Activated CD8-positive, alpha-beta T cell treated with anti-CD3 and anti-CD28 coated beads for 36 hours (primary cell): Measurements from ENCODE around the gene FRY. TPM values are rescaled to one million over a fixed set of nuclear protein-coding genes. Genes with fewer than 3 reads are reported as not detected.

ENCODE experiments used
- ATAC-seq: fragments of 200-7000 bp; cut with Tn5 transposase; one replicate; pipeline ENCODE4 v1.10.0; 2021; ENCODE audit warnings: mild to moderate bottlenecking, moderate library complexity
- CTCF ChIA-PET: fragments of 350-600 bp; sonication (Branson Sonifier 250); formaldehyde crosslinking; loops from one replicate; lab custom pipeline; 2021; ENCODE audit warnings: antibody characterized with exemption; lab: Charles Lee
- POLR2A ChIA-PET: fragments of 350-600 bp; sonication (Branson Sonifier 250); formaldehyde crosslinking; loops from one replicate; lab custom pipeline; 2021; ENCODE audit warnings: antibody characterized with exemption; lab: Charles Lee
- DNase-seq: peaks from one replicate; pipeline ENCODE4 v3.0.0-alpha.2; 2020
- H3K27ac Mint-ChIP-seq: one replicate; pipeline ENCODE4 v1.8.0; 2021; ENCODE audit warnings: mild to moderate bottlenecking, mixed read lengths
- H3K27me3 Mint-ChIP-seq: one replicate; pipeline ENCODE4 v1.8.0; 2021; ENCODE audit warnings: mixed read lengths
- H3K36me3 Mint-ChIP-seq: one replicate; pipeline ENCODE4 v1.8.0; 2021; ENCODE audit warnings: low read depth, mixed read lengths
- H3K4me1 Mint-ChIP-seq: one replicate; pipeline ENCODE4 v1.8.0; 2021; ENCODE audit warnings: low read depth, mixed read lengths
- H3K4me3 Mint-ChIP-seq: one replicate; pipeline ENCODE4 v1.8.0; 2021; ENCODE audit warnings: mild to moderate bottlenecking, moderate library complexity, mixed read lengths
- H3K9me3 Mint-ChIP-seq: one replicate; pipeline ENCODE4 v1.8.0; 2021; ENCODE audit warnings: mixed read lengths
- intact Hi-C: fragments of 100-400 bp; cut with micrococcal nuclease; formaldehyde crosslinking; loops from one replicate; pipeline ENCODE4 v1.10.0; 2022
- total RNA-seq, 2 experiments: library from RNA; stranded (reverse); gene quantifications; one replicate each; pipeline ENCODE4 v1.2.3, GENCODE V29; 2021
- TF ChIP-seq, protein P1 (sequence below): fragments of 200-600 bp; IDR thresholded peaks from one replicate; pipeline ENCODE4 v1.8.0; 2022; ENCODE audit warnings: antibody characterized with exemption, mild to moderate bottlenecking

FRY gene
- total RNA-seq, 2 experiments from 2014 or later = 0.58 to 0.68 TPM

DNA sequence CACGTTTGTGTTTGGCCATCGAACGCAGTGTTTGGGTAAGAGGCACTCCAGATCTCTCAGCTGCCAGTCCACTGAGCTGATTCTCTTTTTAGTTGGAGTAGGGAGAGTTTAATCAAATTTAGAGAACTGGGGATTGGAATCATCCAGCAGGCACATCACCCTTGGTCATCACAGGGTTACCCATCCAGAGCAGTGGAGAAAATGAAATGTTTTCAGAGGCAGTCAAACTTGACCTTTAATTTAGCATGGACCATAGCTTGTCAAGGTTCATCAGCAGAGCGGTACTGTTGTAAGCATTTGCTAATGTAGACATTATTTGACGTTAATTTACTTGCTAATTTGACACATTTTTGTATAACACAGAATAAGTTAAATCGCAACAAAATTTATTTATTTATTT, 18.4 kb upstream of the FRY start:
- Mint-ChIP-seq H3K4me3 (no peak overlapping the region), H3K4me1 (no peaks in the 10 kb centered on the region)
- CTCF ChIA-PET = interaction anchor here (1.1 kb wide), 1 partner anchor 103 kb away, joined by 3 read pairs; no protein-coding TSS in a partner anchor

DNA sequence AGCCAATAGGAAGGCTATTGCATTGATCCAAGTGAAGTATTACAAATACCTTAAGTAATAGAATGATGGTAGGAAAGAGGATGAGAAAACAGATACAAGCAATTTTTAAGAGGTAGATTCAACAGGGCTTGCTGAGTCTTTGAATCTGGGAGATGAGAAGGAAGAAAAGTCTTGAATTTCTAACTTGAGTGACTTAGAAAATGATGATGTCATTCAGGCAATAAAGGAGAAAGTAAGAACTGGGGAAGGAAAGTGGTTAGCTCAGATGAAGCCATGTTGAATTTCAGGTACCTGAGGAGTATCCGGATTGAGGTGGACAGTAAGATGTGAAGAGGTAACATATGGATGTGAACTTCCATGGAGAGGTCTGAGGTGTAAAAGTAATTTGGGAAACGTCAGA, 15.5 kb upstream of the FRY start:
- ATAC-seq = no peak
- TF ChIP-seq, protein P1, sequence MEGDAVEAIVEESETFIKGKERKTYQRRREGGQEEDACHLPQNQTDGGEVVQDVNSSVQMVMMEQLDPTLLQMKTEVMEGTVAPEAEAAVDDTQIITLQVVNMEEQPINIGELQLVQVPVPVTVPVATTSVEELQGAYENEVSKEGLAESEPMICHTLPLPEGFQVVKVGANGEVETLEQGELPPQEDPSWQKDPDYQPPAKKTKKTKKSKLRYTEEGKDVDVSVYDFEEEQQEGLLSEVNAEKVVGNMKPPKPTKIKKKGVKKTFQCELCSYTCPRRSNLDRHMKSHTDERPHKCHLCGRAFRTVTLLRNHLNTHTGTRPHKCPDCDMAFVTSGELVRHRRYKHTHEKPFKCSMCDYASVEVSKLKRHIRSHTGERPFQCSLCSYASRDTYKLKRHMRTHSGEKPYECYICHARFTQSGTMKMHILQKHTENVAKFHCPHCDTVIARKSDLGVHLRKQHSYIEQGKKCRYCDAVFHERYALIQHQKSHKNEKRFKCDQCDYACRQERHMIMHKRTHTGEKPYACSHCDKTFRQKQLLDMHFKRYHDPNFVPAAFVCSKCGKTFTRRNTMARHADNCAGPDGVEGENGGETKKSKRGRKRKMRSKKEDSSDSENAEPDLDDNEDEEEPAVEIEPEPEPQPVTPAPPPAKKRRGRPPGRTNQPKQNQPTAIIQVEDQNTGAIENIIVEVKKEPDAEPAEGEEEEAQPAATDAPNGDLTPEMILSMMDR = no peak
- DNase-seq = no peak
- ChIA-PET CTCF (interaction anchor here (1.0 to 1.6 kb wide), 3 partner anchors 15 to 106 kb away, joined by 3 to 5 read pairs (median 4); no protein-coding TSS in a partner anchor), POLR2A (no interaction called here)
- Mint-ChIP-seq H3K9me3 (no peaks in the 10 kb centered on the region), H3K27me3 (peaks cover 1% of the 10 kb centered on the region), H3K4me3 (no peak overlapping the region), H3K36me3 (no peaks in the 10 kb centered on the region), H3K27ac (no peak overlapping the region), H3K4me1 (no peaks in the 10 kb centered on the region)
- intact Hi-C loops = no loop called here

More for the DNA sequence above, 18.4 kb upstream of the FRY start:
- Mint-ChIP-seq H3K9me3 (no peaks in the 10 kb centered on the region), H3K27ac (no peak overlapping the region), H3K27me3 (peaks cover 1% of the 10 kb centered on the region), H3K36me3 (no peaks in the 10 kb centered on the region)
- intact Hi-C loops = no loop called here
- no peak for DNase-seq
- TF ChIP-seq, protein P1 = no peak
- ATAC-seq = no peak
- POLR2A ChIA-PET = interaction anchor here (0.5 to 0.6 kb wide), 2 partner anchors 29 to 38 kb away, joined by 3 read pairs; no protein-coding TSS in a partner anchor

DNA sequence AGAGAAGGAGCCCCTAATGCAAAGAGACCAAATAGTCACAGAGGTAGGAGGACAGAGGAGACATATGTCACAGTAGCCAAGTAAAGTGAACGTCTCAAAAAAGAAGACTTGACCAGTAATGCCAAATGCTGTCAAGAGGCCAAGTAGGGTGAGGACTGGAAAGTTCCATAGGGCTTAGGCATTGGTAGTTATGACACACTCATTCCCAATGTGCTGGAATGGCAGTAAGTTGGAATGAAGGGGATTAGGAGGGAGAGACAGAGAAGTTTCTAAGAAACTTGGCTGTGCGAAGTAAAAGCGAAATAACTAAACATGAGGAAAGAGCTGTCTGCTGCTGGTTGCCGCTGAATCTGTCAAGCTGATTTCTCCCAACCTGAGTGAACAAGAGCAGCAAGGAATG, 14.9 kb upstream of the FRY start:
- no peaks in the 10 kb centered on the region for H3K9me3 Mint-ChIP-seq
- no peaks in the 10 kb centered on the region for H3K4me1 Mint-ChIP-seq
- no peak for DNase-seq
- H3K36me3 Mint-ChIP-seq = no peaks in the 10 kb centered on the region
- CTCF ChIA-PET = interaction anchor here (1.0 to 1.6 kb wide), 4 partner anchors 15 to 148 kb away, joined by 3 to 5 read pairs (median 4); no protein-coding TSS in a partner anchor
- TF ChIP-seq, protein P1 = no peak
- intact Hi-C loops = no loop called here
- H3K27ac Mint-ChIP-seq = no peak overlapping the region
- POLR2A ChIA-PET = no interaction called here
- no peak overlapping the region for H3K4me3 Mint-ChIP-seq
- H3K27me3 Mint-ChIP-seq = peaks cover 1% of the 10 kb centered on the region
- ATAC-seq = no peak

DNA sequence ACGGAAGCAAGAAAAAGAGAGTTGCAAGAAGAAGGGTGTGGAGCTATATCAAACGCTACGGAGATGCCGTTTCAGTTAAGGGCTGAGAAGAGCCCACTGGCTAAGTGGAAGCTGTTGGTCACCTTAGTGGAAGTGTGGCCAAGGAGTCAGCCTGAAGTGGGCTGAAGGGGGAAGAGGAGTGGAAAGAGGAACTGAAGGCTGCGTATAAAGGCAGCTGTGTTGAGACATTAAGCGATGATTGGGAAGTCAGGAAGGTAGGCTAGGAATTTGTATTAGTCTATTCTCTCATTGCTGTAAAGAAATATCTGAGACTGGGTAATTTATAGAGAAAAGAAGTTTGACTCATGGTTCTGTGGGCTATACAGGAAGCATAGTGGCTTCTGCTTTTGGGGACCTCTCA, 14.1 kb upstream of the FRY start:
- no peak overlapping the region for H3K4me3 Mint-ChIP-seq
- H3K27ac Mint-ChIP-seq = no peak overlapping the region
- peaks cover 1% of the 10 kb centered on the region for H3K27me3 Mint-ChIP-seq
- ATAC-seq (no peak), DNase-seq (no peak)
- ChIA-PET CTCF (interaction anchor here (1.4 to 1.6 kb wide), 3 partner anchors 65 to 147 kb away, joined by 3 to 5 read pairs (median 4); no protein-coding TSS in a partner anchor), POLR2A (no interaction called here)
- TF ChIP-seq, protein P1 = no peak
- no peaks in the 10 kb centered on the region for H3K4me1 Mint-ChIP-seq
- intact Hi-C loops = no loop called here
- H3K36me3 Mint-ChIP-seq = no peaks in the 10 kb centered on the region
- H3K9me3 Mint-ChIP-seq = no peaks in the 10 kb centered on the region

DNA sequence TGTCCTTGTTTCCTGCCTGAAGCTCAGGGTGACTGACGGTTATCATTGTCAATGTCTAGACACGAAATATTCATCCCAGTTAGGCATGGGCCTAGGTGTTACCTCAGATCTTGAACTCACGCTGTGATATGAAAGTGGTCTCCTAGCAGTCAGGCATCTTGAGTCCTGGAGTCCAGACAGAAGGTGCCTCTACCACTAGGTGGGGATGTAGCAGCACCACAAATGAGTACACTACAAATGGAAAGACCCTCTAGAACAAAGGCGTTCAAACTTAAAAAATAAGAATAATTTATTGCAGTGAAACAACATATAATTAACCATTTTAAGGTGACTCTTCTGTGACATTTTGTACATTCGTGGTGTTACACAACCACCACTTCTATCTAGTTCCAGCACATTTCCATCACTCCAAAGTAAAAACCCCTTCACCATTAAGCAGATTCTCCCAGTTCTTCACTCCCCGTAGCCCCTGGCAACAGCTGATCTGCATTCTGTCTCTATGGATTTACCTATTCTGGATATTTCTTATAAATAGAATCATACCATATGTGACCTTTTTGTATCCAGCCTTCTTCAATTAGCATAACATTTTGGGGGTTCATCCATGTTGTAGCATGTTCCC, 11.9 kb upstream of the FRY start:
- Mint-ChIP-seq H3K9me3 (no peaks in the 10 kb centered on the region), H3K36me3 (no peaks in the 10 kb centered on the region), H3K4me3 (no peak overlapping the region), H3K27me3 (no peaks in the 10 kb centered on the region), H3K4me1 (no peaks in the 10 kb centered on the region), H3K27ac (no peak overlapping the region)
- ChIA-PET POLR2A (no interaction called here), CTCF (interaction anchor here (1.0 kb wide), 1 partner anchor 110 kb away, joined by 6 read pairs; no protein-coding TSS in a partner anchor)
- TF ChIP-seq, protein P1 = peak; percentile 46
- ATAC-seq (peak; percentile 56), DNase-seq (peak; percentile 57)
- intact Hi-C loops = no loop called here
